IPS-NIHi7 (cell line): ENCODE measurements around the gene CRYGN.

Experiments
- DNase-seq: peaks from one replicate; pipeline ENCODE4 v3.0.0; 2012; ENCODE audit warnings: mixed read lengths; ENCODE audit errors: extremely low spot score

The CRYGN gene

GRCh38 chr7:151391358-151391730 lies 48.6 kb downstream of the CRYGN start:
- DNase-seq: no peak

GRCh38 chr7:151390598-151391357 lies 49.2 kb downstream of the CRYGN start:
- DNase-seq: no peak

- DNase-seq: no peak
Measured at GRCh38 chr7:151389768-151390597, 50.0 kb downstream of the CRYGN start.

GRCh38 chr7:151389096-151389767 lies 50.7 kb downstream of the CRYGN start:
- no peak for DNase-seq

- DNase-seq: no peak
Measured at GRCh38 chr7:151388430-151388829, 51.5 kb downstream of the CRYGN start.

- DNase-seq: no peak
Measured at GRCh38 chr7:151388007-151388297, 52.0 kb downstream of the CRYGN start.

- no peak for DNase-seq
Measured at GRCh38 chr7:151387161-151388006, 52.6 kb downstream of the CRYGN start.

- no peak for DNase-seq
Measured at GRCh38 chr7:151386301-151387160, 53.4 kb downstream of the CRYGN start.

- DNase-seq: no peak
Measured at GRCh38 chr7:151385626-151386300, 54.2 kb downstream of the CRYGN start.

GRCh38 chr7:151384776-151385625 lies 54.9 kb downstream of the CRYGN start:
- DNase-seq: no peak

GRCh38 chr7:151384352-151384697 lies 55.6 kb downstream of the CRYGN start:
- DNase-seq: no peak

GRCh38 chr7:151383638-151384351 lies 56.1 kb downstream of the CRYGN start:
- no peak for DNase-seq

GRCh38 chr7:151382079-151382885 lies 57.7 kb downstream of the CRYGN start:
- DNase-seq: peak; percentile 45

- peak; percentile 88 for DNase-seq
Measured at GRCh38 chr7:151381348-151382078, 58.4 kb downstream of the CRYGN start.

GRCh38 chr7:151381098-151381347 lies 58.9 kb downstream of the CRYGN start:
- no peak for DNase-seq

GRCh38 chr7:151380199-151381097 lies 59.5 kb downstream of the CRYGN start:
- no peak for DNase-seq
